H1 (cell line): ENCODE measurements around the gene WDR31. TPM values are rescaled to one million over a fixed set of nuclear protein-coding genes. Genes with fewer than 3 reads are reported as not detected.

Experiments
- CTCF ChIA-PET: fragments of 300-600 bp; sonication (Branson Sonifier 250); formaldehyde crosslinking; loops from one replicate; lab custom pipeline; 2021; ENCODE audit not compliant: partially characterized antibody; lab: Charles Lee
- POLR2A ChIA-PET: fragments of 300-600 bp; sonication (Branson Sonifier 250); formaldehyde crosslinking; loops from one replicate; lab custom pipeline; 2021; ENCODE audit warnings: inconsistent platforms; ENCODE audit not compliant: partially characterized antibody; lab: Charles Lee
- DNase-seq, 2 experiments: peaks; one replicate each; pipeline versions ENCODE4 v3.0.0 to v3.0.0-alpha.2; 2010 to 2022; ENCODE audit warnings: low spot score in 2 of 2, low read depth in 1 of 2, mixed read lengths in 1 of 2
- FAIRE-seq: peaks from 2 replicates; lab custom pipeline; 2011; peaks lifted over from hg19 to GRCh38; lab: Jason Lieb, UNC
- H2AFZ ChIP-seq: 2 replicates; pipeline ENCODE4 v1.8.1; 2012; ENCODE audit warnings: low read length, inconsistent platforms
- H2AK5ac ChIP-seq: 2 replicates; pipeline ENCODE4 v1.6.1; 2013; ENCODE audit warnings: low read depth, low read length
- H2BK120ac ChIP-seq: replicated peaks from 2 replicates; pipeline ENCODE3; 2013; ENCODE audit warnings: low read depth, low read length, inconsistent platforms
- H2BK12ac ChIP-seq: 2 replicates; pipeline ENCODE4 v1.6.1; 2013; ENCODE audit warnings: low read depth, low read length
- H2BK15ac ChIP-seq: 2 replicates; pipeline ENCODE4 v1.6.1; 2013; ENCODE audit warnings: low read length
- H2BK20ac ChIP-seq: 2 replicates; pipeline ENCODE4 v1.6.1; 2013; ENCODE audit warnings: low read length
- H2BK5ac ChIP-seq: 2 replicates; pipeline ENCODE4 v1.6.1; 2013; ENCODE audit warnings: low read depth, low read length
- H3K14ac ChIP-seq: 2 replicates; pipeline ENCODE4 v1.6.1; 2013; ENCODE audit warnings: inconsistent platforms; ENCODE audit not compliant: insufficient read length
- H3K18ac ChIP-seq: 2 replicates; pipeline ENCODE4 v1.6.1; 2013; ENCODE audit warnings: low read length; ENCODE audit errors: extremely low read depth
- H3K23ac ChIP-seq: 2 replicates; pipeline ENCODE4 v1.6.1; 2013; ENCODE audit warnings: inconsistent platforms; ENCODE audit not compliant: insufficient read length
- H3K23me2 ChIP-seq: 2 replicates; pipeline ENCODE4 v1.6.1; 2013; ENCODE audit warnings: low read depth, low read length
- H3K27ac ChIP-seq: 2 replicates; pipeline ENCODE4 v1.6.1; 2011; ENCODE audit warnings: low read depth, low read length, inconsistent platforms
- H3K27me3 ChIP-seq, 4 experiments: replicated peaks in 1 of 4; 1 replicate in 1 of 4; 2 replicates in 3 of 4; pipeline versions ENCODE4 v1.6.1 to v1.8.1; 2011 to 2013; ENCODE audit warnings: low read length in 3 of 4, mild to moderate bottlenecking in 3 of 4, inconsistent platforms in 2 of 4, mixed read lengths in 2 of 4, moderate library complexity in 1 of 4; ENCODE audit not compliant: control insufficient read depth in 3 of 4, insufficient read depth in 3 of 4; ENCODE audit errors: extremely low read depth in 1 of 4
- H3K36me3 ChIP-seq, 4 experiments: 2 replicates each; pipeline versions ENCODE4 v1.6.1 to v1.8.1; 2011 to 2013; ENCODE audit warnings: mild to moderate bottlenecking in 4 of 4, low read length in 3 of 4, moderate library complexity in 2 of 4, control low read depth in 1 of 4, inconsistent platforms in 1 of 4; ENCODE audit not compliant: insufficient read depth in 4 of 4, control insufficient read depth in 2 of 4
- H3K4ac ChIP-seq: replicated peaks from 2 replicates; pipeline ENCODE3; 2013; ENCODE audit warnings: low read length, low read depth, mixed read lengths, inconsistent platforms; ENCODE audit not compliant: insufficient read length
- H3K4me1 ChIP-seq, 4 experiments: replicated peaks in 1 of 4; 1 replicate in 1 of 4; 2 replicates in 3 of 4; pipeline versions ENCODE4 v1.6.1 to v1.8.1; 2011 to 2013; ENCODE audit warnings: low read length in 3 of 4, inconsistent platforms in 2 of 4, mixed read lengths in 1 of 4; ENCODE audit not compliant: insufficient read depth in 4 of 4, control insufficient read depth in 3 of 4
- H3K4me2 ChIP-seq, 2 experiments: 2 replicates each; pipeline versions ENCODE4 v1.6.1 to v1.8.1; 2011 to 2013; ENCODE audit warnings: low read depth in 2 of 2, low read length in 2 of 2, control low read depth in 1 of 2, inconsistent platforms in 1 of 2, mild to moderate bottlenecking in 1 of 2; ENCODE audit not compliant: insufficient read depth in 1 of 2
- H3K4me3 ChIP-seq, 4 experiments: fragments of 200-600, 300-600 bp in 1 of 4; sonication (generic), shearing (Covaris generic), sonication (Bioruptor Twin) in 1 of 4; 2 replicates each; pipeline versions ENCODE4 v1.5.1 to v1.8.1; 2011 to 2016; ENCODE audit warnings: low read length in 4 of 4, low read depth in 3 of 4, control low read depth in 2 of 4, inconsistent platforms in 2 of 4, mild to moderate bottlenecking in 2 of 4, mixed read lengths in 1 of 4, moderate library complexity in 1 of 4; ENCODE audit not compliant: insufficient read depth in 2 of 4; ENCODE audit errors: extremely low read depth in 1 of 4
- H3K56ac ChIP-seq: replicated peaks from 2 replicates; pipeline ENCODE3; 2013; ENCODE audit warnings: low read depth, mild to moderate bottlenecking, mixed read lengths, low read length, inconsistent platforms; ENCODE audit not compliant: insufficient read length
- H3K79me1 ChIP-seq: 2 replicates; pipeline ENCODE4 v1.6.1; 2013; ENCODE audit warnings: low read depth, low read length, control low read depth
- H3K79me2 ChIP-seq, 2 experiments: 2 replicates each; pipeline versions ENCODE4 v1.6.1 to v1.8.1; 2012 to 2013; ENCODE audit warnings: low read length in 2 of 2, mild to moderate bottlenecking in 2 of 2, inconsistent platforms in 1 of 2; ENCODE audit not compliant: insufficient read depth in 2 of 2, control insufficient read depth in 1 of 2
- H3K9ac ChIP-seq, 4 experiments: replicated peaks in 1 of 4; 1 replicate in 1 of 4; 2 replicates in 3 of 4; pipeline versions ENCODE4 v1.6.1 to v1.8.1; 2011 to 2013; ENCODE audit warnings: low read depth in 3 of 4, low read length in 3 of 4, control low read depth in 2 of 4, mild to moderate bottlenecking in 2 of 4, moderate library complexity in 2 of 4, inconsistent platforms in 1 of 4; ENCODE audit errors: extremely low read depth in 1 of 4
- H3K9me3 ChIP-seq, 2 experiments: 2 replicates each; pipeline versions ENCODE4 v1.6.1 to v1.8.1; 2012 to 2013; ENCODE audit warnings: mild to moderate bottlenecking in 2 of 2, moderate library complexity in 2 of 2, control low read depth in 1 of 2, inconsistent platforms in 1 of 2, low read depth in 1 of 2, low read length in 1 of 2, mixed read lengths in 1 of 2; ENCODE audit not compliant: insufficient read depth in 2 of 2
- H4K20me1 ChIP-seq, 2 experiments: replicated peaks in 1 of 2; 2 replicates each; pipeline versions ENCODE3 to v1.8.1; 2011 to 2013; ENCODE audit warnings: inconsistent platforms in 2 of 2, low read length in 2 of 2, mild to moderate bottlenecking in 1 of 2; ENCODE audit not compliant: insufficient read depth in 2 of 2, control insufficient read depth in 1 of 2
- H4K5ac ChIP-seq: 2 replicates; pipeline ENCODE4 v1.6.1; 2013; ENCODE audit warnings: low read length, low read depth, mixed read lengths, inconsistent platforms; ENCODE audit not compliant: insufficient read length
- H4K8ac ChIP-seq: 2 replicates; pipeline ENCODE4 v1.8.0; 2013; ENCODE audit warnings: mild to moderate bottlenecking, moderate library complexity, low read length, inconsistent platforms; ENCODE audit not compliant: insufficient read depth; ENCODE audit errors: extremely low read depth
- H4K91ac ChIP-seq: replicated peaks from 2 replicates; pipeline ENCODE3; 2013; ENCODE audit warnings: low read length, mixed read lengths, inconsistent platforms; ENCODE audit not compliant: insufficient read length
- ATF3 ChIP-seq: IDR thresholded peaks from 2 replicates; pipeline ENCODE4 v1.6.1; 2011; ENCODE audit warnings: low read depth, mild to moderate bottlenecking, low read length; ENCODE audit not compliant: insufficient read depth
- RAD21 ChIP-seq, 2 experiments: IDR thresholded peaks in 1 of 2; conservative IDR thresholded peaks in 1 of 2; 2 replicates each; pipeline ENCODE4 v1.6.1; 2011; ENCODE audit warnings: low read depth in 2 of 2, low read length in 2 of 2, improper control_type of control experiment in 1 of 2, inconsistent platforms in 1 of 2, mild to moderate bottlenecking in 1 of 2, moderate library complexity in 1 of 2
- SIRT6 ChIP-seq: IDR thresholded peaks from one replicate; pipeline ENCODE4 v1.7.1; 2012; ENCODE audit warnings: low read length, inconsistent platforms
- SUZ12 ChIP-seq: fragments of 200-600 bp; sonication (generic); IDR thresholded peaks from 2 replicates; pipeline ENCODE4 v1.6.1; 2012; ENCODE audit warnings: mild to moderate bottlenecking, inconsistent platforms, low read length, moderate library complexity, mixed read lengths
- TBP ChIP-seq: IDR thresholded peaks from 2 replicates; pipeline ENCODE4 v1.6.1; 2011; ENCODE audit warnings: low read depth, low read length, improper control_type of control experiment
- WGBS, 2 experiments: shearing (Covaris generic) in 1 of 2; methylation state at CpG; one replicate each; pipeline versions ENCODE4 v1.1.6 to v1.1.7; 2013 to 2015; ENCODE audit warnings: low lambda C conversion rate in 2 of 2, mixed read lengths in 2 of 2, inconsistent platforms in 1 of 2, low coverage in 1 of 2, missing lambda C conversion rate in 1 of 2; ENCODE audit not compliant: insufficient replicate concordance in 2 of 2, insufficient coverage in 1 of 2, insufficient read length in 1 of 2; ENCODE audit errors: extremely low coverage in 1 of 2, missing lambda C conversion rate in 1 of 2; 5-methylcytosine and 5-hydroxymethylcytosine counted together
- polyA plus RNA-seq, 7 experiments: library from polyadenylated mRNA; depleted of rRNA in 3 of 7; stranded (reverse) in 5 of 7; unstranded in 2 of 7; fragments of >200 nt in 5 of 7; fragments of 200-250 nt in 2 of 7; gene quantifications; 1 replicate in 5 of 7; 2 replicates in 1 of 7; 4 replicates in 1 of 7; pipeline versions ENCODE4 v1.2.1 to v1.2.3, GENCODE V29; 2011 to 2013; ENCODE audit warnings: missing spikeins in 2 of 7, mixed read lengths in 2 of 7
- total RNA-seq: library from RNA; stranded (reverse); fragmentation: NEBNext Ultra II Directional; extraction: Animal tissue kit (Norgen Biotek cat#: 25700); gene quantifications from 2 replicates; pipeline ENCODE4 v1.2.1, GENCODE V29; 2021
- TF ChIP-seq, protein P1 (sequence below): IDR thresholded peaks from 2 replicates; pipeline ENCODE4 v1.6.1; 2012; ENCODE audit warnings: low read length, inconsistent platforms

The WDR31 gene
- total and polyA plus RNA-seq, 2 of the 8 experiments (the other 6 are each of a cell fraction or from before 2014, with no cell fraction given): 0.27 to 0.28 TPM

- Histone ChIP-seq H3K23me2 (no peaks in the 10 kb centered on the region), H4K91ac (no peak overlapping the region), H3K27me3 (no peaks in the 10 kb centered on the region), H3K9me3 (no peaks in the 10 kb centered on the region), H4K20me1 (no peaks in the 10 kb centered on the region), H2AK5ac (no peak overlapping the region), H3K4ac (no peak overlapping the region), H3K4me1 (no peaks in the 10 kb centered on the region), H2BK20ac (no peak overlapping the region), H2BK120ac (no peak overlapping the region), H3K4me3 (no peak overlapping the region), H3K18ac (no peak overlapping the region), H3K4me2 (no peak overlapping the region), H3K79me2 (no peaks in the 10 kb centered on the region), H3K56ac (no peak overlapping the region), H4K5ac (no peak overlapping the region), H3K36me3 (peaks cover 0 to 12% (median 5%) of the 10 kb centered on the region in 4 experiments; a peak in 5 of 8 replicates), H2BK15ac (no peak overlapping the region), H3K23ac (no peak overlapping the region), H2BK5ac (no peak overlapping the region), H3K14ac (no peak overlapping the region), H3K9ac (no peak overlapping the region), H3K79me1 (no peaks in the 10 kb centered on the region), H2BK12ac (no peak overlapping the region), H3K27ac (no peak overlapping the region), H4K8ac (no peak overlapping the region; the same call in 1 of the 2 replicates), H2AFZ (no peak overlapping the region)
- ChIA-PET CTCF (interaction anchor here (0.7 to 1.5 kb wide), 3 partner anchors 10 to 32 kb away, joined by 3 to 4 read pairs (median 3); no protein-coding TSS in a partner anchor), POLR2A (interaction anchor here (1.2 to 2.1 kb wide), 3 partner anchors 10 to 24 kb away, joined by 3 to 6 read pairs (median 4); partner anchors contain the start of genes C9orf43 and POLE3)
- FAIRE-seq (no peak), DNase-seq (no peak)
- 94 to 100% methylated on average over 1 to 4 of the region's 4 CpGs for WGBS, 2 experiments
- TF ChIP-seq SUZ12 (no peak), TBP (no peak), SIRT6 (no peak), RAD21 (IDR thresholded peaks at IDR 0.05 in 1 of 2, conservative IDR thresholded peaks at IDR 0.05 in 1 of 2; ENCODE audit: low read depth in 2 of 2, low read length in 2 of 2) (no peak), ATF3 (no peak)
- TF ChIP-seq, protein P1, sequence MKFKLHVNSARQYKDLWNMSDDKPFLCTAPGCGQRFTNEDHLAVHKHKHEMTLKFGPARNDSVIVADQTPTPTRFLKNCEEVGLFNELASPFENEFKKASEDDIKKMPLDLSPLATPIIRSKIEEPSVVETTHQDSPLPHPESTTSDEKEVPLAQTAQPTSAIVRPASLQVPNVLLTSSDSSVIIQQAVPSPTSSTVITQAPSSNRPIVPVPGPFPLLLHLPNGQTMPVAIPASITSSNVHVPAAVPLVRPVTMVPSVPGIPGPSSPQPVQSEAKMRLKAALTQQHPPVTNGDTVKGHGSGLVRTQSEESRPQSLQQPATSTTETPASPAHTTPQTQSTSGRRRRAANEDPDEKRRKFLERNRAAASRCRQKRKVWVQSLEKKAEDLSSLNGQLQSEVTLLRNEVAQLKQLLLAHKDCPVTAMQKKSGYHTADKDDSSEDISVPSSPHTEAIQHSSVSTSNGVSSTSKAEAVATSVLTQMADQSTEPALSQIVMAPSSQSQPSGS: no peak
These were observed 46.7 kb upstream of the WDR31 start for GRCh38 chr9:113386571-113387393.
